SKM-1 treated with dmso at 0.1 percent for 144 hours (cell line): ENCODE measurements around the gene SCUBE1.
"Not testable (repeated sequence)": the region's sequence is repeated elsewhere in the genome, so short reads cannot be mapped to it uniquely, and the experiment has no call there.

Source experiments
- DNase-seq: peaks from one replicate; lab custom pipeline; 2025; ENCODE audit not compliant: unreplicated experiment; lab: John Stamatoyannopoulos, UW

SCUBE1 gene

GRCh38 chr22:43360576-43360975 lies 17.4 kb upstream of the SCUBE1 start:
- DNase-seq = no peak

- no peak for DNase-seq
Observed at GRCh38 chr22:43356881-43357280, 13.7 kb upstream of the SCUBE1 start.

DNA sequence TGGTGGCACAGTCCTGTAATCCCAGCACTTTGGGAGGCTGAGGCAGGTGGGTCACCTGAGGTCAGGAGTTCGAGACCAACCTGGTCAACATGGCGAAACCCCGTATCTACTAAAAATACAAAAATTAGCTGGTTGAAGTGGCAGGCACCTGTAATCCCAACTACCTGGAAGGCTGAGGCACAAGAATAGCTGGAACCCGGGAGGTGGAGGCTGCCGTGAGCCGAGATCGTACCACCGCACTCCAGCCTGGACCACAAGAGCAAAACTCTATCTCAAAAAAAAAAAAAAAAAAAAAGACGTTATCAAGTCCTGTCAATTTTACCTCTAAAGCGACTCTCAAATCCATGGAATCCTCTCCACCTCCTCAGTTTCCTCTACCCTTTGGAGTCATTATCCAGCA lies 12.5 kb upstream of the SCUBE1 start:
- DNase-seq = not testable (repeated sequence)

- DNase-seq = no peak
Observed at GRCh38 chr22:43351966-43352345, 8.8 kb upstream of the SCUBE1 start.

GRCh38 chr22:43349636-43350035 lies 6.5 kb upstream of the SCUBE1 start:
- no peak for DNase-seq

GRCh38 chr22:43346521-43346929 lies 3.4 kb upstream of the SCUBE1 start:
- peak; percentile 29 for DNase-seq

DNA sequence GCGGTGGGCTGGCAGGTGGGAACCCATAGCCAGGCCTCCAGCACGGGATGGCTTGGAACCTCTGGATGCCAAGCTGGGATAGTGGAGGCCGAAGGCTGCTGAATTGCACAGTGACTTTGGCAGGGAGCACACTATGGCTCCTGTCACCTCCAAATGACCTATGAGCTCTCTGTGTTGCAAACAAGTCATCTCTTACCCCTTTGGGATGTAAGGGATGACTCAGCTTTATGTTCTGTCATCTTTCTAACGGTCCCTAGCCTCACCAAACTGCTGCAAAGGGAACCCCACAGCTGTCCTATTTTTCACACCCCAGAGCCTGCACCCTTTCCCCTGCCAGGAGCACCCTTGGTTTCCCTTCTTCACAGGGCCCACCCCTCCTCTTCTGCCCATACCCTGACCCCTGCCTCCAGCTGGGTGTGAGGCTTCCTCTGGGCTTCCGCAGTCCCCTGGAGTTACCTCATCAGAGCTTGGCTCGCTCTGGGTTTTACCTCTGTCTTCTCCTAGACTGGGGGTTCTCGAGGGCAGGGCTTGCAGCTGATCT lies 2.7 kb upstream of the SCUBE1 start:
- peak; percentile 81 for DNase-seq

- DNase-seq = no peak
Observed at GRCh38 chr22:43345356-43345755, 2.2 kb upstream of the SCUBE1 start.

GRCh38 chr22:43344520-43344787 lies 1.3 kb upstream of the SCUBE1 start:
- no peak for DNase-seq

- DNase-seq = no peak
Observed at GRCh38 chr22:43343670-43344519, 723 bp upstream of the SCUBE1 start.

DNA sequence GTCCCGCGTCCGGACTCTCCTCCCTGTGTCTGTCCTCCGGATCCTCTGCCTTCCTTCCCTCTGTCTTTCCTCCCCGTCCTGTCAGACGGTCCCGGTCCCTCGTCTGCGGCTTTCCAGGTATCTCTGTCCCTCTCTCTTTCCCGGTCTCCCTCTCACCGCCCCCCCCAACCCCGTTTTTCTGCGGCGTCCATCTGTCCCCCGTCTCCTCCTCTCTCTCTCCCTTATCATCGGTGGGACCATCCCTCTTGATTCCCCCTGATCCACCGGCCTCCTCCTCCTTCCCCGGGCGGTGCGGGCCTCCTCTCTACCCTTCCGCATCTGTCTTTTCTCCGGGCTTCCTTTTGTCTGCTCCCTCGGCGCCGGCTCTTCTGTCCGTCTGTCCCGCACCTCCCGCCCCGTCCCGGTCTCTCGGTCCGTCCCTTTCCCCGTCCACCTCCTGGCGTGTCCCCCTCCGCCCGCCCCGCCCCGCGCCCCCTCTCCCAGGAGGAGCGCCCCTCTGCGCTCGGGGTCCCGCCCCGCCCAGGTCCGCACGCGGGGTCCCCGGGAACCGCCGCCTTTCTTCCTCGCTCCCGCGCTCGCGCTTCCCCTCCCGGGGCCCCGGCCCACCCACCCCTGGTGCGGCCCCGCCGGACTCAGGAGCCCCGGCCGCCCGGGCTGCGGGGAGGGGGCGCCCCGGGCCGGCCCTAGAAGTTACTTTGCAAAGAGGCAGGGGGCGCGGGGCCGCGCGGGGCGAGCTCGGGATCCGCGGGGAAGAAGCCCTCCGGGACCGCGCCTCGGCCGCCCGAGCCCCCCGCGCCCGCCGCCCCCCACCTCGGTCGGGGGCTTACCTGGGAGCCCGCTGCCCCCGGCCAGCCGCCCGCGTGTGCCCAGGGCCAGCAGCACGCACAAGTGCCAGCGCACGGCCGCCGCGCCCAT lies 568 bp downstream of the SCUBE1 start:
- no peak for DNase-seq

DNA sequence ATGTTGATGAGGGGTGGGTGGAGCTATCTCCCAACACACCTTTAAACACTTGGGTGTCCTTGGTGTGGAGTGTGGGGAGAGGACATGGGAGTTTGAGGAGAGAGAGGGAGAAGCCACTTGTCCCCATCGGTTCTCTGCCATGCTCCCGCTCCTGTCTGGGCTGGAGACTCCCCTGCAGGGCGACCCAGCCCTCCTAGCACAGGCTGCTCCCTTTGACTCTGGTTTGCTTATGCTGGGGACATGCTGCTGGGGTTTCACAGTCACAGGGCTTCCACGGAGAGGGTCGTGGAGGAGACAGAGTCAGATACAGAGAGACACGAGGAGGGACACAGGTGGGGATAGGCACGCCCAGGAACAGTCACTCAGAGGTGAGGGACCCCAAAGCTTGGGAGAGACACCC lies 1.6 kb downstream of the SCUBE1 start:
- no peak for DNase-seq

- no peak for DNase-seq
Observed at GRCh38 chr22:43338766-43339345, 4.3 kb downstream of the SCUBE1 start.

GRCh38 chr22:43337946-43338345 lies 5.2 kb downstream of the SCUBE1 start:
- DNase-seq = no peak

- no peak for DNase-seq
Observed at GRCh38 chr22:43337385-43337784, 5.8 kb downstream of the SCUBE1 start.

DNA sequence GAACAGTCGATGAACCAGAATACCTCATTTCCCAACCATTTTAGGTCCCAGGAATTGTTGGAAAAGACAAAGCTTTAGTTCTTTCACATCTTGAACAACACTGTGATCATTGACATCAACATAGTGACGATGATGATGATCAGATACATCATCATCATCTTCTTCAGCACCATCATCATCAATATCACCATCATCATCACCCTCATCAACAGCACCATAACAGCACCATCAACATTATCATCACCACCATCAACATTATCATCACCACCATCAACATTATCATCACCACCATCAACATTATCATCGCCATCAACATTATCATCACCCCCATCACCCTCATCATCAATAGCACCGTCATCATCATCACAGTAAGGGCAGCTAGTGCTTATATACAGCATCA lies 8.8 kb downstream of the SCUBE1 start:
- no peak for DNase-seq

GRCh38 chr22:43333978-43334377 lies 9.2 kb downstream of the SCUBE1 start:
- DNase-seq = no peak

DNA sequence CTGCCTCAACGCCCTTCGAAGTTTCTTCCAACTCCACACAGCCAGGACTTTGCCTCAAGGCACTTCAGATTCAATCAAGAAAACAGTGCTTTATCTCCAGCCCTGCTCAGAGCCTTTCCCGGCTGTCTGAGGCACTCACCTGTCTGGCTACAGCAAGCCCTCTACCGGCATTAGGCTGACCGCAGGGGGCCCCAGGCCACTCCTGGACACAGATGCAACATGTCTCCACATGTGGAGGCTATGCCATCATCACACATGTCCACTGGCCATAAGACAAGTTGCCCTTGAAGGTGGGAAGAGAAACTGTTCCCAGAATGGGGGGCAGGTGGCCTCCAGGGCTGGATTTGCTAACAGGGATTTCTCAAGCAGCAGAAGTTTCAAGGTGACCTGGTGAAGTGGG lies 10.0 kb downstream of the SCUBE1 start:
- DNase-seq = no peak

- no peak for DNase-seq
Observed at GRCh38 chr22:43331698-43332097, 11.5 kb downstream of the SCUBE1 start.

- no peak for DNase-seq
Observed at GRCh38 chr22:43331069-43331451, 12.1 kb downstream of the SCUBE1 start.

DNA sequence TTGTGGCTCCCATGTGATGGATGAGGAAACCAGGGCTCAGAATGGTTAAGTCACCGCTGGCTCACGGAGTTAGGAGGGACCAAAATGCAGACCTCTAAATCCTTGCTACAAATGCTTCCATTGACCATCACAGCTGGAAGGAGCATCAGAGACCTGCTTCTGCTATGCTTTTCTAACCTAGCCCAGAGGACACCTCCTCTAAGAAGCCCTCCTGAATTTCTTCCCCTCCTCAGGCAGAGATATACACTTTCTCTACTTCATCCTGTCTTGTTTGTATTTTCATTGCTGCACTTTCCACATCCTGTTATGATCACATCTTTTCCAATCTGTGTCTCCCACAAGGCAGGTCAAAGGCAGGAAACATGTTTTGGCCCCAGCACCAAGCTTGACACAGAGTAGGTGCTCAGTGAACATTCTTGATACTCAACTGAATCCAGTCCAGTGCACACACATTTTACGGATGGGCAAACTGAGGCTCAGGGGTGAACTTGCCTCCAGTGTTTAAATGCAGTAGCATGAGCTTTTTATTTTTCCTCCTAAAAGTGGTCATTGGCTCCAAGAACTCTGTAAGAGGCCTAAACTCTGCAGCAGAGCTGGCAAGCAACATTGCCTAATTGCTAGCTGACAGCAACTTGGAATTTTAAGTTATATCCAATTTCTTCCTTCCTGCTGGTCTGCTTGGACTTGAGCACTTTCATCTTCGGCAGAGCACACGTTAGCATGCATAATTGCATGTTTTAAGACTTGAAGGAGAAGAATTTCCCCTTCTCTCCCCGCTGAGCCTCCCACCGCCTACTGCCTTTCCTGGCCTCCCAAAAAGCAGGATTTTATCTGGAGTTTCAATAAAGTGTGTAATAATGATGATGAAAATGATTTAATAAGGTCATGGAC lies 12.7 kb downstream of the SCUBE1 start:
- DNase-seq = no peak
